ENCODE measurements around the gene KRTAP5-2. TPM values are rescaled to one million over a fixed set of nuclear protein-coding genes. Genes with fewer than 3 reads are reported as not detected.
"Not testable (repeated sequence)": the region's sequence is repeated elsewhere in the genome, so short reads cannot be mapped to it uniquely, and the experiment has no call there.

Gene KRTAP5-2
- total RNA-seq, 1 experiment from 2014 or later: not detected

- Histone ChIP-seq H3K23ac (ENCODE audit: insufficient read length, low read depth, low read length) (no peak overlapping the region), H3K9ac (ENCODE audit: extremely low read depth, insufficient read length, low read length) (no peak overlapping the region), H3K79me1 (ENCODE audit: insufficient read depth, low read depth, low read length, poor library complexity, severe bottlenecking) (no peaks in the 10 kb centered on the region), H3K23me2 (ENCODE audit: insufficient read length, low read depth, low read length, poor library complexity, severe bottlenecking) (no peaks in the 10 kb centered on the region), H3K9me3 (ENCODE audit: control insufficient read depth, low read depth, low read length) (no peaks in the 10 kb centered on the region), H4K20me1 (ENCODE audit: control insufficient read depth, insufficient read depth, insufficient read length) (no peaks in the 10 kb centered on the region), H2BK120ac (ENCODE audit: low read depth, low read length, poor library complexity, severe bottlenecking) (no peak overlapping the region), H3K27ac (ENCODE audit: insufficient read length, low read depth, low read length) (no peak overlapping the region), H3K4me1 (ENCODE audit: insufficient read depth, low read length) (peaks cover 3% of the 10 kb centered on the region; the same call in 1 of the 2 replicates), H2BK20ac (ENCODE audit: low read depth, low read length, poor library complexity, severe bottlenecking) (no peak overlapping the region), H4K8ac (replicated peaks; ENCODE audit: insufficient read length, low read depth, low read length) (no peak overlapping the region), H3K18ac (ENCODE audit: insufficient read length, low read depth, low read length) (peak overlapping the region; percentile 35), H3T11ph (ENCODE audit: low read length) (no peak overlapping the region), H4K5ac (ENCODE audit: insufficient read length, low read depth, low read length) (no peak overlapping the region), H3K4me2 (ENCODE audit: insufficient read depth, insufficient read length, low read length) (no peak overlapping the region), H3K14ac (ENCODE audit: insufficient read depth, low read length) (no peak overlapping the region), H4K91ac (ENCODE audit: insufficient read length, low read depth, low read length) (no peak overlapping the region), H2BK12ac (ENCODE audit: insufficient read length, low read depth, low read length) (no peak overlapping the region), H3K4ac (ENCODE audit: low read depth, low read length) (no peak overlapping the region), H2BK5ac (ENCODE audit: insufficient read length, low read length) (no peak overlapping the region), H3K79me2 (ENCODE audit: insufficient read depth, low read length) (no peaks in the 10 kb centered on the region), H2BK15ac (ENCODE audit: low read depth, low read length) (no peak overlapping the region), H3K56ac (ENCODE audit: insufficient read length, low read depth, low read length) (no peak overlapping the region), H2AFZ (ENCODE audit: low read length) (no peak overlapping the region), H2AK5ac (ENCODE audit: insufficient read length, low read length) (no peak overlapping the region), H3K27me3 (ENCODE audit: insufficient read depth, low read length) (no peaks in the 10 kb centered on the region)
- TF ChIP-seq CTCF (conservative IDR thresholded peaks at IDR 0.05): no peak
- no CpG with 5 or more reads among the region's 10 CpGs for WGBS (ENCODE audit: extremely low coverage, insufficient read length, low lambda C conversion rate)
- peaks cover 29 to 33% of the 10 kb centered on the region in 2 experiments for H3K4me1 Mint-ChIP-seq
- DNase-seq: no peak
- H3K9me3 Mint-ChIP-seq: peaks cover 12 to 18% of the 10 kb centered on the region in 2 experiments
- H3K36me3 Mint-ChIP-seq (ENCODE audit: insufficient read depth in 1 of 3, low read depth in 3 of 3): peaks cover 4 to 8% (median 4%) of the 10 kb centered on the region in 3 experiments; a peak in 6 of 7 replicates
- H3K27me3 Mint-ChIP-seq (ENCODE audit: low read depth): peaks cover 68% of the 10 kb centered on the region
- no peak overlapping the region for H3K4me3 Mint-ChIP-seq
- H3K27ac Mint-ChIP-seq: no peak overlapping the region; a peak in 1 of 7 replicates
Measured at GRCh38 chr11:1597331-1597993, 632 bp downstream of the KRTAP5-2 start.

GRCh38 chr11:1596576-1597121 is 1.4 kb downstream of the KRTAP5-2 start:
- not testable (repeated sequence) for H3K9me3 ChIP-seq (ENCODE audit: control insufficient read depth, low read depth, low read length); H3T11ph ChIP-seq (ENCODE audit: low read length); H3K79me2 ChIP-seq (ENCODE audit: insufficient read depth, low read length); H3K4ac ChIP-seq (ENCODE audit: low read depth, low read length); H2BK5ac ChIP-seq (ENCODE audit: insufficient read length, low read length); H2AFZ ChIP-seq (ENCODE audit: low read length); H3K27ac ChIP-seq (ENCODE audit: insufficient read length, low read depth, low read length); H3K23me2 ChIP-seq (ENCODE audit: insufficient read length, low read depth, low read length, poor library complexity, severe bottlenecking); H2BK12ac ChIP-seq (ENCODE audit: insufficient read length, low read depth, low read length); H4K5ac ChIP-seq (ENCODE audit: insufficient read length, low read depth, low read length); H3K36me3 Mint-ChIP-seq (ENCODE audit: insufficient read depth in 1 of 3, low read depth in 3 of 3); H3K4me1 ChIP-seq (ENCODE audit: insufficient read depth, low read length); H2BK15ac ChIP-seq (ENCODE audit: low read depth, low read length); H2AK5ac ChIP-seq (ENCODE audit: insufficient read length, low read length); H3K56ac ChIP-seq (ENCODE audit: insufficient read length, low read depth, low read length); H4K8ac ChIP-seq (replicated peaks; ENCODE audit: insufficient read length, low read depth, low read length); H2BK20ac ChIP-seq (ENCODE audit: low read depth, low read length, poor library complexity, severe bottlenecking); H4K91ac ChIP-seq (ENCODE audit: insufficient read length, low read depth, low read length); H3K79me1 ChIP-seq (ENCODE audit: insufficient read depth, low read depth, low read length, poor library complexity, severe bottlenecking); H3K23ac ChIP-seq (ENCODE audit: insufficient read length, low read depth, low read length); H4K20me1 ChIP-seq (ENCODE audit: control insufficient read depth, insufficient read depth, insufficient read length); H2BK120ac ChIP-seq (ENCODE audit: low read depth, low read length, poor library complexity, severe bottlenecking); H3K27me3 ChIP-seq (ENCODE audit: insufficient read depth, low read length)
- no CpG with 5 or more reads among the region's 19 CpGs for WGBS (ENCODE audit: extremely low coverage, insufficient read length, low lambda C conversion rate)
- peak overlapping the region; percentile 22 for H3K9ac ChIP-seq (ENCODE audit: extremely low read depth, insufficient read length, low read length)
- peaks cover 29 to 33% of the 10 kb centered on the region in 2 experiments for H3K4me1 Mint-ChIP-seq
- H3K4me3 Mint-ChIP-seq: peak overlapping the region; percentile 5 to 31; a peak in 3 of 5 replicates
- peak; percentile 52 for DNase-seq
- H3K4me2 ChIP-seq (ENCODE audit: insufficient read depth, insufficient read length, low read length): peak overlapping the region; percentile 51
- peaks cover 73% of the 10 kb centered on the region for H3K27me3 Mint-ChIP-seq (ENCODE audit: low read depth)
- peak overlapping the region; percentile 71; the same call in 1 of the 2 replicates for H3K14ac ChIP-seq (ENCODE audit: insufficient read depth, low read length)
- peaks cover 5 to 11% of the 10 kb centered on the region in 2 experiments for H3K9me3 Mint-ChIP-seq
- H3K18ac ChIP-seq (ENCODE audit: insufficient read length, low read depth, low read length): peak overlapping the region; percentile 29
- peak overlapping the region in 2 of 3 experiments; percentile 27 to 36; a peak in 2 of 7 replicates for H3K27ac Mint-ChIP-seq

Measured in H9 (cell line).